H1 (cell line): ENCODE results near the gene CEP135. TPM values are rescaled to one million over a fixed set of nuclear protein-coding genes. Genes with fewer than 3 reads are reported as not detected.

ENCODE experiments used
- SP1 ChIP-seq: IDR thresholded peaks from 2 replicates; pipeline ENCODE4 v1.6.1; 2011; ENCODE audit warnings: low read depth, low read length
- polyA plus RNA-seq, 7 experiments: library from polyadenylated mRNA; depleted of rRNA in 3 of 7; stranded (reverse) in 5 of 7; unstranded in 2 of 7; fragments of >200 nt in 5 of 7; fragments of 200-250 nt in 2 of 7; gene quantifications; 1 replicate in 5 of 7; 2 replicates in 1 of 7; 4 replicates in 1 of 7; pipeline versions ENCODE4 v1.2.1 to v1.2.3, GENCODE V29; 2011 to 2013; ENCODE audit warnings: missing spikeins in 2 of 7, mixed read lengths in 2 of 7
- total RNA-seq: library from RNA; stranded (reverse); fragmentation: NEBNext Ultra II Directional; extraction: Animal tissue kit (Norgen Biotek cat#: 25700); gene quantifications from 2 replicates; pipeline ENCODE4 v1.2.1, GENCODE V29; 2021
- TF ChIP-seq, protein P1 (sequence below): IDR thresholded peaks from 2 replicates; pipeline ENCODE4 v1.6.1; 2012; ENCODE audit warnings: inconsistent platforms
- TF ChIP-seq, protein P2 (sequence below): IDR thresholded peaks from 2 replicates; pipeline ENCODE4 v1.6.1; 2012; ENCODE audit warnings: inconsistent platforms
- TF ChIP-seq, protein P3 (sequence below): fragments of 300-600 bp; sonication (generic); IDR thresholded peaks from 2 replicates; pipeline ENCODE4 v1.7.1; 2012; ENCODE audit warnings: low read length, moderate library complexity, mild to moderate bottlenecking, inconsistent platforms; ENCODE audit not compliant: insufficient replicate concordance

Gene CEP135
- total and polyA plus RNA-seq, 2 of the 8 experiments (the other 6 are each of a cell fraction or from before 2014, with no cell fraction given), result 2.7 to 14.5 TPM

DNA sequence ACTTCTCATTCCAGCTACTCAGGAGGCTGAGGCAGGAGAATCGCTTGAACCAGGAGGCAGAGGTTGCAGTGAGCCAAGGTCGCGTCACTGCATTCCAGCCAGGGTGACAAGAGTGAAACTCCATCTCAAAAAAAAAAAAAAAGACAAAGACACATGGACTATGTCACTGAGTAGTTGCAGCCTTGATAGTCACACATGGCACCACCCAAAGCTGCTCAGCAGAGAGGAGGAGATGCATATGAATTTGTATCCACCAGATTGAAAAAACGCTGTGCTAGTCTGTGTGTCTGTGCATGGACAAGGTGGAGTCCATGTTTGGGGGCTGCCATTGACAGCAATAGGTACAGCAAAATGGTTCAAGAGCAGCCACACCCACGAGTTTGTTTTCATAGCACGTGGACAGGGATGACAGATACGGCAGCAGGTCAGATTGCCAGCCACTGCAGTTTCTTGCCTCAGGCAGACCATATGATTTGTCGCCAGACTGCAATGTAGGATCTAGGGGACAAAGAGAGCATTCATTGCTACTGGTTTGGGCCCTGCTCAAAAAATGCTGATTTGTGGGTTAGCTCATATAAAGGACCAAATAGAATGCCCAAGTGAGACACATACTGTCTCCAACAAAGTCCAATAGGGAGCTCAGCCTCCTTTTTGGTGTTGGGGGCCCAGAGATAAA, 89.9 kb downstream of the CEP135 start (continued):
- TF ChIP-seq, protein P1, sequence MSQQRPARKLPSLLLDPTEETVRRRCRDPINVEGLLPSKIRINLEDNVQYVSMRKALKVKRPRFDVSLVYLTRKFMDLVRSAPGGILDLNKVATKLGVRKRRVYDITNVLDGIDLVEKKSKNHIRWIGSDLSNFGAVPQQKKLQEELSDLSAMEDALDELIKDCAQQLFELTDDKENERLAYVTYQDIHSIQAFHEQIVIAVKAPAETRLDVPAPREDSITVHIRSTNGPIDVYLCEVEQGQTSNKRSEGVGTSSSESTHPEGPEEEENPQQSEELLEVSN, result no peak
- no peak for TF ChIP-seq SP1
- TF ChIP-seq, protein P2, sequence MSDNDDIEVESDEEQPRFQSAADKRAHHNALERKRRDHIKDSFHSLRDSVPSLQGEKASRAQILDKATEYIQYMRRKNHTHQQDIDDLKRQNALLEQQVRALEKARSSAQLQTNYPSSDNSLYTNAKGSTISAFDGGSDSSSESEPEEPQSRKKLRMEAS, result no peak
- TF ChIP-seq, protein P3, sequence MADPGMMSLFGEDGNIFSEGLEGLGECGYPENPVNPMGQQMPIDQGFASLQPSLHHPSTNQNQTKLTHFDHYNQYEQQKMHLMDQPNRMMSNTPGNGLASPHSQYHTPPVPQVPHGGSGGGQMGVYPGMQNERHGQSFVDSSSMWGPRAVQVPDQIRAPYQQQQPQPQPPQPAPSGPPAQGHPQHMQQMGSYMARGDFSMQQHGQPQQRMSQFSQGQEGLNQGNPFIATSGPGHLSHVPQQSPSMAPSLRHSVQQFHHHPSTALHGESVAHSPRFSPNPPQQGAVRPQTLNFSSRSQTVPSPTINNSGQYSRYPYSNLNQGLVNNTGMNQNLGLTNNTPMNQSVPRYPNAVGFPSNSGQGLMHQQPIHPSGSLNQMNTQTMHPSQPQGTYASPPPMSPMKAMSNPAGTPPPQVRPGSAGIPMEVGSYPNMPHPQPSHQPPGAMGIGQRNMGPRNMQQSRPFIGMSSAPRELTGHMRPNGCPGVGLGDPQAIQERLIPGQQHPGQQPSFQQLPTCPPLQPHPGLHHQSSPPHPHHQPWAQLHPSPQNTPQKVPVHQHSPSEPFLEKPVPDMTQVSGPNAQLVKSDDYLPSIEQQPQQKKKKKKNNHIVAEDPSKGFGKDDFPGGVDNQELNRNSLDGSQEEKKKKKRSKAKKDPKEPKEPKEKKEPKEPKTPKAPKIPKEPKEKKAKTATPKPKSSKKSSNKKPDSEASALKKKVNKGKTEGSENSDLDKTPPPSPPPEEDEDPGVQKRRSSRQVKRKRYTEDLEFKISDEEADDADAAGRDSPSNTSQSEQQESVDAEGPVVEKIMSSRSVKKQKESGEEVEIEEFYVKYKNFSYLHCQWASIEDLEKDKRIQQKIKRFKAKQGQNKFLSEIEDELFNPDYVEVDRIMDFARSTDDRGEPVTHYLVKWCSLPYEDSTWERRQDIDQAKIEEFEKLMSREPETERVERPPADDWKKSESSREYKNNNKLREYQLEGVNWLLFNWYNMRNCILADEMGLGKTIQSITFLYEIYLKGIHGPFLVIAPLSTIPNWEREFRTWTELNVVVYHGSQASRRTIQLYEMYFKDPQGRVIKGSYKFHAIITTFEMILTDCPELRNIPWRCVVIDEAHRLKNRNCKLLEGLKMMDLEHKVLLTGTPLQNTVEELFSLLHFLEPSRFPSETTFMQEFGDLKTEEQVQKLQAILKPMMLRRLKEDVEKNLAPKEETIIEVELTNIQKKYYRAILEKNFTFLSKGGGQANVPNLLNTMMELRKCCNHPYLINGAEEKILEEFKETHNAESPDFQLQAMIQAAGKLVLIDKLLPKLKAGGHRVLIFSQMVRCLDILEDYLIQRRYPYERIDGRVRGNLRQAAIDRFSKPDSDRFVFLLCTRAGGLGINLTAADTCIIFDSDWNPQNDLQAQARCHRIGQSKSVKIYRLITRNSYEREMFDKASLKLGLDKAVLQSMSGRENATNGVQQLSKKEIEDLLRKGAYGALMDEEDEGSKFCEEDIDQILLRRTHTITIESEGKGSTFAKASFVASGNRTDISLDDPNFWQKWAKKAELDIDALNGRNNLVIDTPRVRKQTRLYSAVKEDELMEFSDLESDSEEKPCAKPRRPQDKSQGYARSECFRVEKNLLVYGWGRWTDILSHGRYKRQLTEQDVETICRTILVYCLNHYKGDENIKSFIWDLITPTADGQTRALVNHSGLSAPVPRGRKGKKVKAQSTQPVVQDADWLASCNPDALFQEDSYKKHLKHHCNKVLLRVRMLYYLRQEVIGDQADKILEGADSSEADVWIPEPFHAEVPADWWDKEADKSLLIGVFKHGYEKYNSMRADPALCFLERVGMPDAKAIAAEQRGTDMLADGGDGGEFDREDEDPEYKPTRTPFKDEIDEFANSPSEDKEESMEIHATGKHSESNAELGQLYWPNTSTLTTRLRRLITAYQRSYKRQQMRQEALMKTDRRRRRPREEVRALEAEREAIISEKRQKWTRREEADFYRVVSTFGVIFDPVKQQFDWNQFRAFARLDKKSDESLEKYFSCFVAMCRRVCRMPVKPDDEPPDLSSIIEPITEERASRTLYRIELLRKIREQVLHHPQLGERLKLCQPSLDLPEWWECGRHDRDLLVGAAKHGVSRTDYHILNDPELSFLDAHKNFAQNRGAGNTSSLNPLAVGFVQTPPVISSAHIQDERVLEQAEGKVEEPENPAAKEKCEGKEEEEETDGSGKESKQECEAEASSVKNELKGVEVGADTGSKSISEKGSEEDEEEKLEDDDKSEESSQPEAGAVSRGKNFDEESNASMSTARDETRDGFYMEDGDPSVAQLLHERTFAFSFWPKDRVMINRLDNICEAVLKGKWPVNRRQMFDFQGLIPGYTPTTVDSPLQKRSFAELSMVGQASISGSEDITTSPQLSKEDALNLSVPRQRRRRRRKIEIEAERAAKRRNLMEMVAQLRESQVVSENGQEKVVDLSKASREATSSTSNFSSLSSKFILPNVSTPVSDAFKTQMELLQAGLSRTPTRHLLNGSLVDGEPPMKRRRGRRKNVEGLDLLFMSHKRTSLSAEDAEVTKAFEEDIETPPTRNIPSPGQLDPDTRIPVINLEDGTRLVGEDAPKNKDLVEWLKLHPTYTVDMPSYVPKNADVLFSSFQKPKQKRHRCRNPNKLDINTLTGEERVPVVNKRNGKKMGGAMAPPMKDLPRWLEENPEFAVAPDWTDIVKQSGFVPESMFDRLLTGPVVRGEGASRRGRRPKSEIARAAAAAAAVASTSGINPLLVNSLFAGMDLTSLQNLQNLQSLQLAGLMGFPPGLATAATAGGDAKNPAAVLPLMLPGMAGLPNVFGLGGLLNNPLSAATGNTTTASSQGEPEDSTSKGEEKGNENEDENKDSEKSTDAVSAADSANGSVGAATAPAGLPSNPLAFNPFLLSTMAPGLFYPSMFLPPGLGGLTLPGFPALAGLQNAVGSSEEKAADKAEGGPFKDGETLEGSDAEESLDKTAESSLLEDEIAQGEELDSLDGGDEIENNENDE, result no peak
